Stomach (tissue), 4 donors: ENCODE results near the gene GPC6.

ENCODE experiments used
- POLR2A ChIP-seq, 4 donors: fragments of 450-650 bp; IDR thresholded peaks; one replicate each; pipeline ENCODE4 v1.6.1; 2016; ENCODE audit warnings: antibody characterized with exemption in 4 of 4, control low read depth in 2 of 4, mild to moderate bottlenecking in 1 of 4, moderate library complexity in 1 of 4
- POLR2AphosphoS5 ChIP-seq, 3 donors: sonication (generic); formaldehyde crosslinking; IDR thresholded peaks; one replicate each; pipeline ENCODE4 v1.6.1; 2016; ENCODE audit warnings: antibody characterized with exemption in 3 of 3
- TF ChIP-seq, protein P1 (sequence below), 7 experiments: fragments of 450-650 bp in 4 of 7; fragments of 200-600 bp in 3 of 7; sonication (generic) in 3 of 7; IDR thresholded peaks; one replicate each; pipeline ENCODE4 v1.5.1; 2016 to 2019; ENCODE audit warnings: antibody characterized with exemption in 7 of 7, control low read depth in 2 of 7, mild to moderate bottlenecking in 1 of 7

DNA sequence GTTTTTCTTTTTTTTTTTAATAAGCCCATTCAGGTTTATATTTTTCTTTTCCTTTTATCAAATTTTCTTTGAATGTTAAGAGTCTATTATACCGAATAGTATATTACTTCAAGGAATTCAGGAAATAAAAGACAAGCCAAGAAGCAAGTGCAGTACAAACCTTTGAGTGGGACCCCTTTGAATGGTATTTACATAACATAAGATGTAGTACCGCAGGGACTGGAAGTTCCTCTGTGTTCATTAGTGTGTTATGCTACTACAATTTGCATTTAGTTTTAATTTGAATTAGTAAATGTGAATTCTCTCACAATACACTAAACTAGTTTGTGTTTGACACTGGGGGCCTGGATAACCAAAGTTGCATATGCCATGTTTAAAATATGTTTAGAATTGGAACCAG lies 913.4 kb downstream of the GPC6 start:
- TF ChIP-seq, protein P1, sequence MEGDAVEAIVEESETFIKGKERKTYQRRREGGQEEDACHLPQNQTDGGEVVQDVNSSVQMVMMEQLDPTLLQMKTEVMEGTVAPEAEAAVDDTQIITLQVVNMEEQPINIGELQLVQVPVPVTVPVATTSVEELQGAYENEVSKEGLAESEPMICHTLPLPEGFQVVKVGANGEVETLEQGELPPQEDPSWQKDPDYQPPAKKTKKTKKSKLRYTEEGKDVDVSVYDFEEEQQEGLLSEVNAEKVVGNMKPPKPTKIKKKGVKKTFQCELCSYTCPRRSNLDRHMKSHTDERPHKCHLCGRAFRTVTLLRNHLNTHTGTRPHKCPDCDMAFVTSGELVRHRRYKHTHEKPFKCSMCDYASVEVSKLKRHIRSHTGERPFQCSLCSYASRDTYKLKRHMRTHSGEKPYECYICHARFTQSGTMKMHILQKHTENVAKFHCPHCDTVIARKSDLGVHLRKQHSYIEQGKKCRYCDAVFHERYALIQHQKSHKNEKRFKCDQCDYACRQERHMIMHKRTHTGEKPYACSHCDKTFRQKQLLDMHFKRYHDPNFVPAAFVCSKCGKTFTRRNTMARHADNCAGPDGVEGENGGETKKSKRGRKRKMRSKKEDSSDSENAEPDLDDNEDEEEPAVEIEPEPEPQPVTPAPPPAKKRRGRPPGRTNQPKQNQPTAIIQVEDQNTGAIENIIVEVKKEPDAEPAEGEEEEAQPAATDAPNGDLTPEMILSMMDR (IDR thresholded peaks at IDR 0.05), result no peak
- TF ChIP-seq POLR2A (IDR thresholded peaks at IDR 0.05), result no peak
- TF ChIP-seq POLR2AphosphoS5 (IDR thresholded peaks at IDR 0.05), result no peak
